OCI-LY1 (cell line): ENCODE results near the gene DHRS3.

ENCODE experiments used
- CTCF ChIP-seq: fragments of 200-600 bp; sonication (generic), shearing (Covaris generic); IDR thresholded peaks from 2 replicates; pipeline ENCODE4 v1.5.1; 2017; ENCODE audit warnings: mild to moderate bottlenecking, antibody characterized with exemption, low read length, moderate library complexity, mixed read lengths
- EZH2 ChIP-seq: fragments of 200-600 bp; sonication (generic), shearing (Covaris generic); IDR thresholded peaks from 2 replicates; pipeline ENCODE4 v1.8.0; 2017; ENCODE audit warnings: borderline replicate concordance, mixed run types, mild to moderate bottlenecking, antibody characterized with exemption, low read length, moderate library complexity, mixed read lengths

DNA sequence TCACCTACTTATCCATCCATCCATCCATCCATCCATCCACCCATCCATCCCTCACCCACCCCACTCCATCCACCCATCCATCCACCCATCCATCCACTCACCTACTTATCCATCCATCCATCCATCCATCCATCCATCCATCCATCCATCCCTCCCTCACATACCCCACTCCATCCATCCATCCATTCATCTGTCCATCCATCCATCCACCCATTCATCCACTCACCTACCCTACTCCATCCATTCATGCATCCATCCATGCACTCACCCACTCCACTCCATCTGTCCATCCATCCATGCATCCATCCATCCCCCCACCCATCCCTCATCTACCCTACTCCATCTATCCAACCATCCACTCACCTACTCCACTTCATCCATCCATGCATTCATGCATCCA is 34.5 kb downstream of the DHRS3 start:
- no peak for TF ChIP-seq CTCF
- TF ChIP-seq EZH2: no peak
